IPS DF 6.9 (cell line): Measurements from ENCODE around the gene RACGAP1.

Source experiments
- DNase-seq: peaks from one replicate; pipeline ENCODE4 v3.0.0-alpha.2; 2013; ENCODE audit warnings: low read depth, low spot score
- H3K27ac ChIP-seq: one replicate; pipeline ENCODE4 v1.5.1; 2013; ENCODE audit warnings: low read length, control low read depth
- H3K27me3 ChIP-seq: 2 replicates; pipeline ENCODE4 v1.6.1; 2013; ENCODE audit warnings: mild to moderate bottlenecking, low read length; ENCODE audit not compliant: control insufficient read depth, insufficient read depth
- H3K36me3 ChIP-seq: 2 replicates; pipeline ENCODE4 v1.6.1; 2013; ENCODE audit warnings: low read length; ENCODE audit not compliant: control insufficient read depth, insufficient read depth
- H3K4me1 ChIP-seq: 2 replicates; pipeline ENCODE4 v1.6.1; 2013; ENCODE audit warnings: low read length; ENCODE audit not compliant: control insufficient read depth, insufficient read depth
- H3K4me3 ChIP-seq: 2 replicates; pipeline ENCODE4 v1.5.1; 2013; ENCODE audit warnings: mild to moderate bottlenecking, low read length
- H3K9me3 ChIP-seq: 2 replicates; pipeline ENCODE4 v1.6.1; 2013; ENCODE audit warnings: low read length, inconsistent platforms; ENCODE audit not compliant: control insufficient read depth, insufficient read depth
- WGBS: extraction: QIAGEN DNeasy Blood & Tissue Kit; methylation state at CpG from one replicate; pipeline ENCODE4 v1.1.7; 2013; ENCODE audit warnings: mixed read lengths, missing lambda C conversion rate; ENCODE audit not compliant: insufficient read length, insufficient coverage; 5-methylcytosine and 5-hydroxymethylcytosine counted together

The RACGAP1 gene

DNA sequence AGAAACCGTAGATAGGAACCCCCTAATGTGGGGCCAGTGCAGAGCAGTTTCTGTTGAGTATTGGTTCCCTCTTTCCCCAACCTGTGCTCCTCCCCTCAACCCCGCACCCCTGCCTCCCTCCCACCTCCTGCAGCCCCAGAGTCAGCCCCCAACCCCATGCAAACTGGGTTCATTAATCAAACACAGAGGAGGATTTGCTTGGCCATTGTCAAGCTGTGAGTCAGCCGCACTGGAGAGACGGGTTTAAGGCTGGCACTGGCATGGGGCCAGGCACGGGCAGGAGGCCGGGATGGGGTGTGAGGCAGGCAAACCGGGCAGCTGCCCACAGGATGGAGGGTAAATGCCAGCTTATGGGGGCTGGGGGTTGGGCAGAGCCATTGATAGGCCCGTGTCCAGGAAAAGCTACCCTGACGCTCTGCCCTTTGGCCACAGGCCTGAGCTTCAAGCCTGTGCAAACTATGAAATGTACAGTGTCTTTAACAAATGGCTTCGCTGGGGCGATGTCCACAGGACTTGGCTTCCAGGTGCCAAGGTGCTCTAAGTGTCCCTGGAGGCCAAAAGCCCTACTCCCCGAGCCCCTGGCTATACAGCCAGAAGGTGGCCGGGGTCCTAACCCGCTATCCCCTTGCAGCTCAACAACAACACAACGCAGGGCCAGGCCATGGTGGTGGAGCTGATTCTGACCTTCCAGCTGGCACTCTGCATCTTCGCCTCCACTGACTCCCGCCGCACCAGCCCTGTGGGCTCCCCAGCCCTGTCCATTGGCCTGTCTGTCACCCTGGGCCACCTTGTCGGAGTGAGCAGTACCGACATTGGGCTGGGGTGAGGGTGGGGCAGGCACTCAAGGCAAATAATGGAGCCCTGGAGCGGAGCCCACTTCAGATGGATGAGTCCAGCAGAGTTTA lies 62.2 kb downstream of the RACGAP1 start:
- WGBS, result no CpG with 5 or more reads among the region's 21 CpGs
- Histone ChIP-seq H3K27ac (no peak overlapping the region), H3K36me3 (no peaks in the 10 kb centered on the region), H3K4me1 (peaks cover 7% of the 10 kb centered on the region), H3K9me3 (no peaks in the 10 kb centered on the region), H3K27me3 (peaks cover 14% of the 10 kb centered on the region), H3K4me3 (no peak overlapping the region)
- no peak for DNase-seq

DNA sequence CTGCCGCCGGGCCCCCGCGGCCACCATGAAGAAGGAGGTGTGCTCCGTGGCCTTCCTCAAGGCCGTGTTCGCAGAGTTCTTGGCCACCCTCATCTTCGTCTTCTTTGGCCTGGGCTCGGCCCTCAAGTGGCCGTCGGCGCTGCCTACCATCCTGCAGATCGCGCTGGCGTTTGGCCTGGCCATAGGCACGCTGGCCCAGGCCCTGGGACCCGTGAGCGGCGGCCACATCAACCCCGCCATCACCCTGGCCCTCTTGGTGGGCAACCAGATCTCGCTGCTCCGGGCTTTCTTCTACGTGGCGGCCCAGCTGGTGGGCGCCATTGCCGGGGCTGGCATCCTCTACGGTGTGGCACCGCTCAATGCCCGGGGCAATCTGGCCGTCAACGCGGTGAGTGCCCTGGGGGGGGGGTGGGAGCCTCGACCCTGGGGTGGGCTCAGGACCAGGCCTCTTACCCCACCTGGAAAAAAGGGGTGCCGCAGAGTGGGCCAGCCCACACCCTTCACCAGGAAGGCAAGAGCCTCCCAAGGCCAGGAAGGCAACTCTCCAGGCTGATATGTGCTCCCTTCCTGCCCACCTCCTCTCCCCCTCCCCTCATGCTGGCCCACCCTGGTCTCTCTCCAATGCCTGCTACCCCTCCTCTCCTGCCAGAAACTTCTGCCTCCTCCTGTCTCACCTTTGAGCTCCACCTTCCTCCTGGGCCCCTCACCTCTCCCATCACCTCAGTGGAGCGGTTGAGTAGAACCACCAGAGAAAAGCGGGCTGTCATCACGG lies 63.1 kb downstream of the RACGAP1 start:
- peak overlapping the region; percentile 17; the same call in 1 of the 2 replicates for H3K4me3 ChIP-seq
- no peak overlapping the region for H3K27ac ChIP-seq
- DNase-seq, result no peak
- peaks cover 6% of the 10 kb centered on the region for H3K4me1 ChIP-seq
- H3K27me3 ChIP-seq, result peaks cover 14% of the 10 kb centered on the region
- no peaks in the 10 kb centered on the region for H3K36me3 ChIP-seq
- H3K9me3 ChIP-seq, result no peaks in the 10 kb centered on the region
- no CpG with 5 or more reads among the region's 37 CpGs for WGBS

DNA sequence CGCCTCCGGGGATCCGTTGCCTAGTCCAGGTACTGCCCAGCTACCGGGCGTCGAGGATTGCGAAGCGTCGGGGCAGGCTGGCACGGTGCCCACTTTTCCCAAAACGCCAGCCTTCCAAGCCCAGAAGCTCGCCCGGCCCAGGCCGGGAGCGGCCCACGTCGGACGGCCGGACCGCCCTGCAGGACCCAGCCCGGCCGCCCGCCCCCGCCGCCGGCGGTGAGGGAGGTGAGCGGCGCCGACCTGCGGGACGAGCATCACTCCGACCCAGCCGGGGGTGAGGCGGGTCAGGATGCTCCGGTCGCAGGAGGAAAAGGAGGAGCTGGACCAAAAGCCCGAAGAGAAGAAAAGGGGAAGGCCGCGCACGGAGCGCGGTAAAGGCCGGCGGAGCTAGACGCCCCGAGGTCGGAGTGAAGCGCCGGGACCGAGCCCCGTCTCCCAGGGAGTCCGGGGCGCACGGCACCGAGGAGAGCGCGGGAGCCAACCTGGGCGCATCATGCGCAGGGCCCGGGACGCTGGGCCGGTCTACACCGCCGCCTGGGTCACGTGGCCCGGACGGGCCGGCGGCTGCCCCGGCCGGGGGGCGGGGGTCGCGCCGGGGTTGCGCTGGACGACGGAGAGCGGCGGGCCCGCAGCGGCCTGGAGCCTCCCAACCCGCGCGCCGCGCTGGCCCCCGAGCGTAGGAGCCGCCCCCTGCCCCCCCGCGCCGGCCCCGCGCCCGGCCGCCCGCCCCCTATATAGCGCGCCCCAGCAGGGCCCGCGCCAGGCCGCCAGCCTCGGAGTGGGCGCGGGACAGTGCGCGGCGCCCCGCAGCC lies 64.0 kb downstream of the RACGAP1 start, which contains the start of gene AQP5:
AQP5 (plus strand) TSS at position 762 of the 812 bp plus-strand sequence. CDS start 146 bp downstream, outside the sequence.
- no peak for DNase-seq
- Histone ChIP-seq H3K9me3 (no peaks in the 10 kb centered on the region), H3K4me3 (peak within 1 kb of the TSS; percentile 17; the same call in 1 of the 2 replicates), H3K27ac (no peak within 1 kb of the TSS), H3K27me3 (peaks cover 14% of the 10 kb centered on the region), H3K36me3 (no peaks in the 10 kb centered on the region), H3K4me1 (peaks cover 6% of the 10 kb centered on the region)
- no CpG with 5 or more reads among the region's 111 CpGs for WGBS

DNA sequence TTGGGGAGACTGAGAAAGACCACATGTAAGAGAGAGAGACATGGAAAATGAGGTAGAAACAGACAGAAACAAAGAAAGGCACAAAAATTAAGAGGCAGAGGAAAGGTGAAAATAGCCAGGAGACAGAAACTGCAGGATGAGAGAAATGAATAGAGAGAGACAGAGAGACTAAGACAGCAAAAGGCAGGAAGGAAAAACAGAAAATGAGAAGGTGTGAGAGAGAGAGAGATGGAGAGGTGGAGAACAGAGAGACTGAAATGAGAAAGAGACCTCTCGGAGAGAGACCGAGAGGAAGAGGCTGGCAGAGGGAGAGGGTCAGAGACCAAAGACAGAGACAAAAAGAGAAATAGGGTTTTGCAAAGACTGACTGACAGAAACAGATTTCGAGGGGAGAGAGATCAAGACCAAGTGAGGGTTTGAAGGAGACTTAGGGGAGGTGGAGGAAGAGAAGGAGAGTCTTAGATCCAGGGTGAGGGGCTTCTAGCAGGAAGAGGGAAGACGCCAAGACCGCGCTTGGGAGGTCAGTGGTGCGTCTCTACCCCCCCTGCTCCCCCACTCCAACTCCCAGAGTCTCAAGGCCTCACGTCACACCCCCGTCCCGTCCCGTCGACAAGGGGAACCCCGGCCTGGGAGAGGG lies 64.7 kb downstream of the RACGAP1 start:
- Histone ChIP-seq H3K27me3 (peaks cover 14% of the 10 kb centered on the region), H3K36me3 (no peaks in the 10 kb centered on the region), H3K4me3 (no peak overlapping the region), H3K4me1 (peaks cover 6% of the 10 kb centered on the region), H3K27ac (no peak overlapping the region), H3K9me3 (no peaks in the 10 kb centered on the region)
- DNase-seq, result no peak
- no CpG with 5 or more reads among the region's 13 CpGs for WGBS

DNA sequence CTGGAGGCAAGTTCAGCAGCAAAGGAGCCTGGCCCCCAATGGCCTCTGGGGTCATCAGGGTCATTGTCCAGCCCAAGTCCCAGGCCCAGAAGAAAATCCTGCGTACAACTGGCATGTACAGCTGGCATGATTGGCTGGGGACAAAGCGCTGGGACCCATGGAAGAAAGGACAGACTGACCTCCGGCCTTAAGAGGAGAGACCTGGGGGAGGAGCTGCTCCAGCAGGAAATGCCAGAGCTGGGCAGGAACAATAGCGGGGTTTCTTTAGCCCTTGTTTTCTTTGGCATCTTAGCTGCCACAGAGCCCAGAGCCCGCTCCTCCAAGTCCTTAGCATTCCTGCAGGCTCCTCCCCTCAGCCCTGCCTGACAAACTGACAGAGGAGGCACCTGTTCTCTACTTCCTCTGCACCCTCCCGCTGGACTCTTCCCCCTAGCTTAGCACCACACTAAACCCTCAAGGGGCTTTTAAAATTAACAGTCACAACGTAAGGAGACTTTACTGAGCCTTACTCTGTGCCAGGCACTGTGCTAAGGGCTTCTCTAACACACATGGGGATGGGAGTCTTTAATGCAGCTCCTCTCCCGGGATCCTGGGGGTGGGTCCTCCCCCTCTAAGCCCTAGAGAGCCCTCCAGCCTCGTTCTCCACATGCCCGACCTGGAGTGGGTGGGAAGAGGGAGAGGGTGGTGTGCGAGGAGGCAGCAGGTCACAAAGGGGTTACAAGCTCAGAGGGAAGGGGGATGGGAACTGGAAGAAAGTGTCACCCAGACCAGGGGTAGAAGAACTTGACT lies 65.4 kb downstream of the RACGAP1 start:
- Histone ChIP-seq H3K27me3 (peaks cover 14% of the 10 kb centered on the region), H3K4me3 (no peak overlapping the region), H3K36me3 (no peaks in the 10 kb centered on the region), H3K9me3 (no peaks in the 10 kb centered on the region), H3K4me1 (peaks cover 6% of the 10 kb centered on the region), H3K27ac (no peak overlapping the region)
- DNase-seq, result peak; percentile 54
- WGBS, result no CpG with 5 or more reads among the region's 11 CpGs

DNA sequence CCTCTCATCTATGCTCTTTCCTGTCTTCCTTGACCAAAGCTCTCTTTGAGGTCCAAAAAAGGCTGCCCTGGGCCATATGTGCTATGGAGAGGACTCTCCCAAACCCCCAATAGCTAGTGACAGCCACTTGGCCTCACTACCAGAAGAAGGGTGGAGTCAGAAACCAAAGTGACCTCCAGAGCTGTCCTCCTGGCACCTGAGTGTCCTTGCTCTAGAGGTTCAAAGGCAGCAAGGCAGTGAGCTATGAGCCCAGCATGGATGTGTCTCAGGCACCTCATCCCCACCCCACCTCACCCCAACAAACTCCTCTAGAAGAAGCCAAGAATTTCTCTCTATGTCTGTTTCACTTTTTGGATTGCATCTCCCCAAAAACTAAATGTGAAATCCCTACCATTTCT lies 67.7 kb downstream of the RACGAP1 start:
- H3K9me3 ChIP-seq, result no peaks in the 10 kb centered on the region
- no peaks in the 10 kb centered on the region for H3K36me3 ChIP-seq
- no peak for DNase-seq
- no peak overlapping the region for H3K27ac ChIP-seq
- no peak overlapping the region for H3K4me3 ChIP-seq
- peaks cover 6% of the 10 kb centered on the region for H3K4me1 ChIP-seq
- peaks cover 14% of the 10 kb centered on the region for H3K27me3 ChIP-seq

GRCh38 chr12:49956663-49957569 lies 68.4 kb downstream of the RACGAP1 start:
- H3K27me3 ChIP-seq, result peaks cover 11% of the 10 kb centered on the region
- H3K4me1 ChIP-seq, result peaks cover 6% of the 10 kb centered on the region
- DNase-seq, result no peak
- H3K4me3 ChIP-seq, result no peak overlapping the region
- no peak overlapping the region for H3K27ac ChIP-seq
- no CpG with 5 or more reads among the region's 6 CpGs for WGBS
- H3K36me3 ChIP-seq, result no peaks in the 10 kb centered on the region
- H3K9me3 ChIP-seq, result no peaks in the 10 kb centered on the region

DNA sequence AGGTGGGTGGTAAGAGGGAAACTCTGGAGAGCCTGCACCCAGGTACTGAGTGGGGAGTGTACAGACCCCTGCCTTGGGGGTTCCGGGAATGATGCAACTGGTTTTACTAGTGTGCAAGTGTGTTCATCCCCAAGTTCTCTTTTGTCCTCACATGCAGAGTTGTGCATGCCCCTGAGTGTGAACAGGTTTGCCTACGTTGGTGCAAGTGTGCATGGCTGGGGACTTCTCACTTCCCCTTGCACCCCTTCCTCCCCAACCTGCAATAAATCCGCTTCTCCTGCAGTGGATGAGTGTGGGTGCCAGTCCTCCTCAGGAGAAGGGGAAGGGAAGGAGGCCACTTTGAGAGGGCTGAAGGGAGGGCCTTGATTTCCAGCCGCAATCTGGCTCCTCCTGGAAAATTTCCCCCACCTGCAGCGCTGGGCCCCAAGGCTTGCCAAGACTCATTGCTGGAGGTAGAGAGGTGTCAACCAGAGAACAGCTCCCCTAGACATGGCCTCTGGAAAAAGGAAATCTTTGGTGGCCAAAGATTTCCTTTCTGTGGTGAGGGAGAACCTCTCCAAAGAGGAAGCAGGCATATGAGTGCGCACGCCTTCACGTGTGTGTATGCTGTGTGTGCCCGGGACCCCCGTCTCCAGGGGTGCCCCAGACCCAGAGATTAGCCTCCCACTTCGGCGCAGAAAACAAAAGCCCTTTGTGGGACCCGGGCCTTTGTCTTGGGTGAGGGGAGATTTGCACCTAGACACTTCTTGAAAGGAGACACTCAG lies 69.2 kb downstream of the RACGAP1 start:
- DNase-seq, result no peak
- Histone ChIP-seq H3K4me3 (no peak overlapping the region), H3K4me1 (peaks cover 6% of the 10 kb centered on the region), H3K27me3 (peaks cover 11% of the 10 kb centered on the region), H3K27ac (no peak overlapping the region), H3K9me3 (no peaks in the 10 kb centered on the region), H3K36me3 (no peaks in the 10 kb centered on the region)
- WGBS, result no CpG with 5 or more reads among the region's 13 CpGs
